Measurements from ENCODE around the gene CDT1. TPM values are rescaled to one million over a fixed set of nuclear protein-coding genes. Genes with fewer than 3 reads are reported as not detected.
"Not testable (repeated sequence)": the region's sequence is repeated elsewhere in the genome, so short reads cannot be mapped to it uniquely, and the experiment has no call there.

The CDT1 gene
- total RNA-seq, 4 donors from 2014 or later = 2.9 to 14.7 (median 7.9) TPM

- WGBS, 2 donors = 1% methylated on average over 36 to 70 of the region's 74 CpGs
- TF ChIP-seq POLR2A (IDR thresholded peaks at IDR 0.05) = no peak
- intact Hi-C loops (cut with DNase I; ENCODE audit: low total_unique reads) = no loop called here
- peak in 1 of 2 donors; percentile 95 for DNase-seq (ENCODE audit: low spot score in 2 of 2)
- peak overlapping the region; percentile 69 for H3K4me3 ChIP-seq (ENCODE audit: low read depth, poor library complexity, severe bottlenecking)
These were observed 19.3 kb upstream of the CDT1 start for GRCh38 chr16:88784074-88784855.

GRCh38 chr16:88784856-88785105 is 18.8 kb upstream of the CDT1 start:
- WGBS, 2 donors = 1 to 2% methylated on average over 20 of the region's 32 CpGs
- H3K4me3 ChIP-seq (ENCODE audit: low read depth, poor library complexity, severe bottlenecking) = peak overlapping the region; percentile 69
- intact Hi-C loops (cut with DNase I; ENCODE audit: low total_unique reads) = loop anchor here (5.0 kb wide), 1 partner anchor 47 kb away; no protein-coding TSS in a partner anchor
- TF ChIP-seq CTCF (IDR thresholded peaks at IDR 0.05) (no peak), POLR2A (IDR thresholded peaks at IDR 0.05) (no peak)
- DNase-seq (ENCODE audit: low spot score in 2 of 2) = no peak

- 3 to 5% methylated on average over 18 to 35 of the region's 110 CpGs for WGBS, 2 donors
- peak within 1 kb of the TSS; percentile 69 for H3K4me3 ChIP-seq (ENCODE audit: low read depth, poor library complexity, severe bottlenecking)
- no peak for TF ChIP-seq POLR2A (IDR thresholded peaks at IDR 0.05)
- TF ChIP-seq CTCF (IDR thresholded peaks at IDR 0.05) = peak in 1 of 3 donors; percentile 66
- peak in 1 of 2 donors; percentile 93 for DNase-seq (ENCODE audit: low spot score in 2 of 2)
- intact Hi-C loops (cut with DNase I; ENCODE audit: low total_unique reads) = loop anchor here (5.0 kb wide), 1 partner anchor 48 kb away; no protein-coding TSS in a partner anchor
These were observed 18.3 kb upstream of the CDT1 start, which contains the start of gene PIEZO1 for GRCh38 chr16:88785106-88785924. PIEZO1 (minus strand) TSS chr16:88785220; CDS start chr16:88784964, 256 bp downstream.

GRCh38 chr16:88787579-88788314 is 15.8 kb upstream of the CDT1 start:
- no peak overlapping the region for H3K4me3 ChIP-seq (ENCODE audit: low read depth, poor library complexity, severe bottlenecking)
- intact Hi-C loops (cut with DNase I; ENCODE audit: low total_unique reads) = loop anchor here (5.0 kb wide), 1 partner anchor 50 kb away; no protein-coding TSS in a partner anchor
- 88 to 91% methylated on average over 11 of the region's 11 CpGs for WGBS, 2 donors
- TF ChIP-seq CTCF (IDR thresholded peaks at IDR 0.05) (no peak), POLR2A (IDR thresholded peaks at IDR 0.05) (no peak)
- DNase-seq (ENCODE audit: low spot score in 2 of 2) = no peak

- DNase-seq (ENCODE audit: low spot score in 2 of 2); H3K4me3 ChIP-seq (ENCODE audit: low read depth, poor library complexity, severe bottlenecking): not testable (repeated sequence)
- intact Hi-C loops (cut with DNase I; ENCODE audit: low total_unique reads) = loop anchor here (5.0 kb wide), 1 partner anchor 51 kb away; no protein-coding TSS in a partner anchor
- WGBS, 2 donors = 87 to 98% methylated on average over 8 of the region's 8 CpGs
These were observed 14.8 kb upstream of the CDT1 start for GRCh38 chr16:88788749-88789148.

- DNase-seq (ENCODE audit: low spot score in 2 of 2) = no peak
- 76 to 91% methylated on average over 7 of the region's 7 CpGs for WGBS, 2 donors
- intact Hi-C loops (cut with DNase I; ENCODE audit: low total_unique reads) = loop anchor here (5.0 kb wide), 1 partner anchor 52 kb away; no protein-coding TSS in a partner anchor
- no peak overlapping the region for H3K4me3 ChIP-seq (ENCODE audit: low read depth, poor library complexity, severe bottlenecking)
- no peak for TF ChIP-seq POLR2A (IDR thresholded peaks at IDR 0.05)
These were observed 14.0 kb upstream of the CDT1 start for GRCh38 chr16:88789594-88789993.
